COR-L47 (cell line): ENCODE measurements around the gene USF3.
"Not testable (repeated sequence)": the region's sequence is repeated elsewhere in the genome, so short reads cannot be mapped to it uniquely, and the experiment has no call there.

Experiments used
- DNase-seq: peaks from one replicate; lab custom pipeline; 2025; lab: John Stamatoyannopoulos, UW

USF3 gene

GRCh38 chr3:113654851-113655250 lies 41.6 kb downstream of the USF3 start:
- no peak for DNase-seq

- DNase-seq, result no peak
Measured at GRCh38 chr3:113654310-113654709, 42.1 kb downstream of the USF3 start.

GRCh38 chr3:113649174-113649845 lies 47.1 kb downstream of the USF3 start:
- no peak for DNase-seq

- no peak for DNase-seq
Measured at GRCh38 chr3:113648524-113648923, 47.9 kb downstream of the USF3 start.

GRCh38 chr3:113643583-113643982 lies 52.9 kb downstream of the USF3 start:
- DNase-seq, result no peak

DNA sequence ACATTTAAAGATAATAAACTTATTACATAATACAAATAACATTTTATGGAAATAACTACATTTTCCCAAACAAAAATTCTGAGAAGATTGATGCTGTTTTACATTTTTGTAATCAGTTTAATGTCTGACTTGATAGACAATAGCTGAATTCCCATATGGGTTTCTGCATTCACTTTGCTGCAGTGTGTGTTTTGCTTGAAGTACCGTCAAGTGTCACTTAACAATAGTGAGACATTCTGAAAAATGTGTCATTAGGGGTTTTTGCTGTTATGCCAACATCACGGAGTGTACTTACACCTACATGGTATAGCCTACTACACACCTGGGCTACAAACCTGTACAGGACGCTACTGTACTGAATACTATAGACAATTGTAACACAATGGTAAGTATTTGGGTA lies 57.5 kb downstream of the USF3 start:
- no peak for DNase-seq

GRCh38 chr3:113637756-113638155 lies 58.7 kb downstream of the USF3 start:
- DNase-seq, result no peak

- not testable (repeated sequence) for DNase-seq
Measured at GRCh38 chr3:113636034-113636433, 60.4 kb downstream of the USF3 start.

DNA sequence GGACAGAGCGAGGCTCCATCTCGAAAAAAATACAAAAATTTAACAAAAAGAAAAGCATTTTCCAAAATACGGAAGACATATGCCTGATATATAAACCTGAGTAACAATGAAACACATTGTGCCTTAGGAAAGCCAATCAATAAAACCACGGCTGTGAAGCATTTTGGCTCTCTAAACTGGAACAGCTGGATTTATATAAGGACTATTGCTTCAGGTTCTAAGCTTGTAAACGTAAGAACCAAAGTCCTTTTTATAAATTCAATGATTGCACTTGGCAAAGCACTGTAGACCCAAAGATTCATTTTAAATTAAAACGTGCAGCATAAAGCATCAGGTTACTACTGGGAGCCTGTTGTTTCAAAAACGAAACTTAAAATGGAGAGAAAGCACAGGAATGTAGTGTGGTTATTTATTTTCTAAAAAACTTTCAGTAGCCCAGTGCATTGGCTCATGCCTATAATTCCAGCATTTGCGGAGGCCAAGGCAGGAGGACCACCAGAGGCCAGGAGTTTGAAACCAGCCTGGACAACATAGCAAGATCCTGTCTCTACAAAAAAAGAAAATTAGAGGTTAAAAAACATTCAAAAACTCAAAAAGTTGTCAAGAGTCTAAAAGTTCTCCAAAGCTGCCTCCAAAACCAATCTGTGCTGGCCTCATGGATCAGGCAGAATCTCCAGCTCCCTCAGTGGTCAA lies 61.5 kb downstream of the USF3 start:
- no peak for DNase-seq

DNA sequence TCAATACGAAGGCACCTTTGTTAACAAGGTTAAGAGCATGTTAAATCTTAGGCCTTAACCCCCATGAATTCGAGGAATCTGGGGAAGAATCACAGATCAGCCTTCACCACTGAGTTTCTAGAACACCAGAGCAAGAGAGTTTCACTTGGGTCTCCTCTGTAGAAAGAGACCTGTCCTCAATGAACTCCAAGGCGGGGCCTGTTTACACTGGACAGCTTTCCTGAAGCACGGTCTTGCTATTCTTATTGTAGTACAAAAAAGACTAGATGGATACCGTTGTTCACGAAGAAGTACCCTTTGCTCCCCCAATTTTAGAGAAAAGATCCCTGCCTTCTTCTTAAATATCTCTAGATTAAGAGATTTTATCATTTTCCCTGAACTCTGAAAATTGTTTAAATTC lies 64.9 kb downstream of the USF3 start:
- DNase-seq, result no peak

- no peak for DNase-seq
Measured at GRCh38 chr3:113630956-113631542, 65.4 kb downstream of the USF3 start.

DNA sequence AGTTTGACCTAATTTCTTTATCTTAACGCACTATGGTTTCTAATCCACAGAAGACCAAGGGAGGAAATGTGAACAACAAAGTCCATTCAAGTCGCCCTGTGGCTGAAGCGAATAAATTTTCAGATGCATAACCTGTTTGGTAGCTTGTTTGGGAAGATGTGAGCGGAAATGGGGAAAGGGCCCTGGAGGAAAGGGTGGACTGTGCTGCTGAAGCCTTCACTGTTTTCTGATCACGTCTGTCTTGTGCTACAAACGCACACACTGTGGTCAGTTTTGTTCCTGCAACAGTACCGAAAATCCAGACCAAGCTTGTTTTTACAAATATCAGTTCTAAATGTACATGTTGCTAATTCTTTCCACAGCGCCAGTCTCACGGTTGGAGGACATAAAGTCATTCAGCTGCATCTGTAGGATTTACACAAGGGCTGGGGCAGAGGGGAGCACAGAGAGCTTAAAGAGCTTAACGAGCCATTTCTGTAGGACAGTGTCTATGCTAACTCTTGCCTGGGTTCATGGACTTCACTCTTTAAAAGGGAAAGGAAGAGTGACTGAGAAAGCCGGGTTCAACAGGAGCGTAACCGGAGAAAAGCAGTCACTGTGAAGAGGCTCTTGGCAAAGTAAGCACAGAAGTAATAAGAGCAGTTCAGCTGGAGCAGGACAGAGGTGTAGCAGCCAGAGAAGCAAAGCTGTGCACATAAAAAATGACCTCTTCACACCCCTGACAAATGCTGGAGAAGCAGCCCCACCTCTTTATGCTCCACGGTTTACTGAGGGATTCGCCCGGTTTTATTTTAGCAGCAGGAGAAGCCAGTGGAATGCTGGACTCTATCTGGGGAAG lies 66.6 kb downstream of the USF3 start:
- DNase-seq, result no peak

GRCh38 chr3:113628788-113629187 lies 67.7 kb downstream of the USF3 start:
- DNase-seq, result no peak

GRCh38 chr3:113628316-113628715 lies 68.1 kb downstream of the USF3 start:
- DNase-seq, result no peak

GRCh38 chr3:113626503-113627371 lies 69.7 kb downstream of the USF3 start:
- peak; percentile 71 for DNase-seq

DNA sequence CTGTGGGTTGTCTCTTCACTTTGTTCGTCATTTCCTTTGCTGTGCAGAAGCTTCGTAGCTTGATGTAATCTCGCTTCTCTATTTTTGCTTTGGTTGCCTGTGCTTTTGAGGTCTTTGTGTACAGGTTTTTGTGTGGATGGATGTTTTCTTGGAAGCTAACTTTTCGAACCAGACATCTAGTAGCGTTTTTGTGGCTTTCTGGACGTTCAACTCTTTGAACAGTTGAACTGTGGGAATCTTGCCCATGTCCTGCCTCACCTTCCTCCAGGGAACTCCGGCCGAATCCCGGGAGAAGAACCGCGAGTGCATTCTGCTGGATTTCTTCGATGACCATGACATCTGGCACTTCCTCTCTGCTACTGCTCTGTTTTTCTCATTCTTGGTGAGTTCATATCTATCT lies 70.6 kb downstream of the USF3 start:
- DNase-seq, result no peak

- DNase-seq, result no peak
Measured at GRCh38 chr3:113623811-113624210, 72.6 kb downstream of the USF3 start.

DNA sequence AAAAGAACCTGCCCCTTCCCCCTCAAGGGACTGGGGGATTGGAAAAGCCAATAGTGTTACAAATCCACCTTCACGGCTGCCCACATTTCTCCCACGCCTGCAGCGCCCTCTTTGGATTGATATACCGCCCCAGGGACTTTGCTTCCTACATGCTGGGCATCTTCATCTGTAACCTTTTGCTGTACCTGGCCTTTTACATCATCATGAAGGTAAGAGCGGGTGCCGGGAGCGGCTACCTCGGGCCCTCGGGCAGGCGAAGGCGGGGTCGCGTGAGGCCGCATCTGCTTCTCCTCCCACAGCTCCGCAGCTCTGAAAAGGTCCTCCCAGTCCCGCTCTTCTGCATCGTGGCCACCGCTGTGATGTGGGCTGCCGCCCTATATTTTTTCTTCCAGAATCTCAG lies 73.1 kb downstream of the USF3 start:
- DNase-seq, result no peak

- no peak for DNase-seq
Measured at GRCh38 chr3:113620091-113620490, 76.4 kb downstream of the USF3 start.

DNA sequence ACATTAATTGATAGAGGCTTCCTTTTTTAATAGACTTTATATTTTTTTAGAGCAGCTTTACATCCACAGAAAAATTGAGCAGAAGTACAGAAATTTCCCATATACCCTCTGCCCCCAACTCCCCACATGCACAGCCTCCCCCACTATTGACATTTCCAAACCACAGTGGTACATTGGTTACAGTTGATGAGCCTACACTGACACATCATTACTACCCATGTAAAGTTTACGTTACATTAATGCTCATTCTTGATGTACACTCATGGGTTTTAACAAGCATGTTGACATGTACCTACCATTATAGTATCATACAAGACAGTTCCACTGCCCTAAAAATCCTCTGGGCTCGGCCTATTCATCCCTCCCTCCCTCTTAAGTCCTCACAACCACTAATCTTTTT lies 78.7 kb downstream of the USF3 start:
- DNase-seq, result no peak

GRCh38 chr3:113615976-113616375 lies 80.5 kb downstream of the USF3 start:
- no peak for DNase-seq

DNA sequence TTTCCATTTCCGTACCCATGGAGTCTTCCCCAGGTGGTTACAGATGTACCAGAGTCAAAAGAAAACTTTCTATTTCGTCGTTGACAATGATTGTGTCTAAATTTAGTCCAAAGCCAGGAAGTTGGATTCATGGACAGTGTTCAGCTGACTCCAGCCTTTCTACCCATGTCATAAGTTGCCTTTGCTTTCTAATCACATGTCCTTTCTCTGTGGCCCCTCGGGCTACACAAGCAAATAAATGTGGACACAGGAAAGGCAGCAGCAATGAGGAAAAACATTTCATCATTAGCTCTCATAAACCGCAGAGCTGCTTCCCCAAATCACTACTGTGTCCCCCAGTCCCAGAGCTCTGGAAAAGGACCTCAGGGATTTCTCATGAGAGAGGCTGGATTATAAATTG lies 82.0 kb downstream of the USF3 start:
- no peak for DNase-seq
